ENCODE data around the gene ERFE. TPM values are rescaled to one million over a fixed set of nuclear protein-coding genes. Genes with fewer than 3 reads are reported as not detected.
A peak's percentile ranks its signal among the peaks of the same experiment; 100 is the strongest.

Gene ERFE
- total and polyA plus RNA-seq, 2 donors (not counting 3 experiments of a cell fraction or from before 2014, with no cell fraction given): 0.65 to 1.2 TPM

DNA sequence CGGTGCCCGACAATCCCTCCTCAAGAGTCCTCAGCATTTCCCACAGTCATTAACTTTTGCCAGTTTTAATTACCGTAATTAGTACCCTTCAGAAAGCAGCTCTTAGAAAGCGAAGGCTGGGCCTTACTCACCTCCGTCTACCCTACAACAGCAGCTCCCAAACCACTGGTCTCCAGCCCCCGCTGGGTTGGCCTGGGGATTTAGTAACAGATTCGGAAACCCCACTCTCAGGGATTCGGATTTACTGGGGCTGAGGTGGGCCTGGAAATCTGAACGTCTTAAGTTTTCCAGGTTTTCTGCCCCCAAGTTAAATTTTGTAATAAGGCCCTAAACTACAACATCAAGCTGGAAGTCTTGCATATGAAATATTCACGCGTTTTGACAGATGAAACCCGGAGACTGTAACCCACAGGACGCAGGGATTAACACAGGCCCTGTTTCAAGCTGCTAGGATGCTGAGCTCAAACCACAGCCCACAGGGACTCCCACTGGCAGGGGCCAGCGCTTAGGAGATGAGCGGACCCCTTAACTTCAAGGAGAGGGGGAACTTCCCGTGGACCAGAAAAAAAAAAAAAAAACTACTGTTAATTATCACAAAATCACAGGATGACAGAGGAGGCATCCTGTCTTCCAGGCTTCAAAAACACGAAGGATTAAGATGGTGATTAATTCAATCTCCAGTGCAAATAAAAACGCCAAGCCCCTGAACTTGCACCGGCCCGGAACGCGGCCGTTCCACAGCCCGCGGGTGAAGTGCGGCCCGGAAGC lies 43.7 kb downstream of the ERFE start:
- intact Hi-C loops (cut with micrococcal nuclease) (loop anchor here (1.0 to 2.0 kb wide), 3 partner anchors 33 to 60 kb away; partner anchors contain the start of gene ERFE), dilution Hi-C loops (cut with MboI; ENCODE audit: extremely low pct_ligation_motif_present, low sequenced_read_pairs) (no loop called here)
- H3K27ac ChIP-seq (ENCODE audit: insufficient read depth, low read depth, low read length): peak overlapping the region; percentile 79
- H3K4me2 ChIP-seq (ENCODE audit: insufficient read depth, low read length): peak overlapping the region; percentile 84
- H3K36me3 ChIP-seq (ENCODE audit: control insufficient read depth in 2 of 2, extremely low read depth in 1 of 2, insufficient read depth in 2 of 2, low read length in 2 of 2): no peaks in the 10 kb centered on the region
- FAIRE-seq (peak; percentile 65), DNase-seq (ENCODE audit: low read depth, low spot score) (peak; percentile 39)
- H2AFZ ChIP-seq (ENCODE audit: low read depth, low read length): peak overlapping the region; percentile 70
- peak overlapping the region; percentile 83 to 91 (median 87) for H3K4me3 ChIP-seq (replicated peaks in 1 of 3; ENCODE audit: insufficient read depth in 1 of 3, low read depth in 1 of 3, low read length in 3 of 3)
- H3K79me2 ChIP-seq (ENCODE audit: control insufficient read depth, insufficient read depth, low read length): peaks cover 59% of the 10 kb centered on the region
- ChIA-PET POLR2A (interaction anchor here (0.6 to 0.7 kb wide), 2 partner anchors 222 to 1621 kb away, joined by 3 to 4 read pairs; no protein-coding TSS in a partner anchor), CTCF (interaction anchor here (0.8 to 2.5 kb wide), 5 partner anchors 13 to 344 kb away, joined by 3 to 21 read pairs (median 3); no protein-coding TSS in a partner anchor)
- H3K9ac ChIP-seq (replicated peaks; ENCODE audit: extremely low read depth, insufficient read depth, low read length): peak overlapping the region; percentile 92
- TSS peak; percentile 29 for BruUV-seq (replicated peaks)
- no peak for TF ChIP-seq JUN (IDR thresholded peaks at IDR 0.05; ENCODE audit: borderline replicate concordance, insufficient read depth, insufficient read length, low read depth)
- TF ChIP-seq EZH2 (IDR thresholded peaks at IDR 0.05; ENCODE audit: borderline replicate concordance, low read depth, low read length, severe bottlenecking): no peak
- no peaks in the 10 kb centered on the region for H3K9me1 ChIP-seq (replicated peaks; ENCODE audit: control insufficient read depth, extremely low read depth, insufficient read depth, low read length)
- peaks cover 12% of the 10 kb centered on the region for H3K4me1 ChIP-seq (ENCODE audit: control insufficient read depth, extremely low read depth, insufficient read depth, low read length)
- no peaks in the 10 kb centered on the region for H3K9me3 ChIP-seq (replicated peaks; ENCODE audit: control insufficient read depth, insufficient read depth, low read length)
- peaks cover 3 to 5% of the 10 kb centered on the region in 2 experiments for H3K27me3 ChIP-seq (ENCODE audit: control insufficient read depth in 2 of 2, insufficient read depth in 2 of 2, low read length in 2 of 2)
- no peaks in the 10 kb centered on the region for H4K20me1 ChIP-seq (replicated peaks; ENCODE audit: control insufficient read depth, extremely low read depth, insufficient read depth, low read length)

DNA sequence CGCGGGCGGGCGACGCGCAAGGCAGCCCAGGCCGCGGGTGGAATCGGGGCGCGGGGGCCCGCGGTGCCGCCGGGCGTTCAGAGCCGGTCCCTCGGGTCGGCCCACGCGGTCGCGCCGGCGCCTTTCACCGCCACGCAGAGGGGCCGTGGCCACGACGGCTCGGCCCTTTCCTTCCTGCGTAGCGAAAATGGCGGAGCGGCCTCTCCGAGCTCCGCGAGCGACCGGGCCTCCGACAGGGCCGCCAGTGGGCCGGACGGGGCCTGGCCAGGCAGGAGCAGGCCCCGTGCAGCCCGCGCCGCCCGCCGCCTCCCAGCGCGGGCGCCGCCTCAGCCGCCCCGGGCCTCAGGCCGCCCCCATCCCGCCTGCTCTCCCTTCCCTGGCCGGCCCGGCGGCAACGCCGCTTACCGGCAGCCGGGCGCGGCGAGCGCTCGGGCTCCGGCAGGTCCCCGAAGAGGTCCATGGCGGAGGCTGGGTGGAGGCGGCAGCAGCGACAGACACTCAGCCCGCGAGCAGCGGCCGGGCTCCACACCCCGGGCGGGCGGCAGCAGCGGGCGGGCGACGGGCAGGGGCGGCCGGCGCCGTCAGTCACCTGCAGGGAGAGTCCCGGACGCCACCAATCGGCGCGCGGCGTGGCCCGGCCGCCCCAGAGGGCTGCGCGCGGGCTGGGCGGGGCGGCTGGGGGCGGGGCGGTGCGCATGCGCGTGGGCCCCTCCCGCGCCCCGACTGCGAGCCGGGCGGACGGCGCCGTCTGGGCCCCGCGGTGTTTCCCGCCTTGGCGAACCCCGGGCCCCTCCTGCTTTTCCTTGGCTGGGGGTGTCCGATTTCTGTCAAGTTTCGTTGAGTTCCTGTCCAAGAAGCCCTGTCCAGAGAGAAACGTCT lies 44.6 kb downstream of the ERFE start, which contains the start of gene ILKAP:
ILKAP (minus strand) TSS at position 602 of the 879 bp plus-strand sequence; CDS start at position 460, 142 bp downstream.
- H3K36me3 ChIP-seq (ENCODE audit: control insufficient read depth in 2 of 2, extremely low read depth in 1 of 2, insufficient read depth in 2 of 2, low read length in 2 of 2): no peaks in the 10 kb centered on the region
- peak; percentile 75 for FAIRE-seq
- BruUV-seq (replicated peaks): no TSS peak
- peak within 1 kb of the TSS; percentile 81 for H2AFZ ChIP-seq (ENCODE audit: low read depth, low read length)
- ChIA-PET POLR2A (no interaction called here), CTCF (interaction anchor here (0.8 to 2.5 kb wide), 5 partner anchors 12 to 345 kb away, joined by 3 to 21 read pairs (median 3); no protein-coding TSS in a partner anchor)
- peaks cover 51% of the 10 kb centered on the region for H3K79me2 ChIP-seq (ENCODE audit: control insufficient read depth, insufficient read depth, low read length)
- H3K4me3 ChIP-seq (replicated peaks in 1 of 3; ENCODE audit: insufficient read depth in 1 of 3, low read depth in 1 of 3, low read length in 3 of 3): peak within 1 kb of the TSS; percentile 83 to 91 (median 87)
- peak within 1 kb of the TSS; percentile 92 for H3K9ac ChIP-seq (replicated peaks; ENCODE audit: extremely low read depth, insufficient read depth, low read length)
- H3K4me1 ChIP-seq (ENCODE audit: control insufficient read depth, extremely low read depth, insufficient read depth, low read length): peaks cover 12% of the 10 kb centered on the region
- H3K9me1 ChIP-seq (replicated peaks; ENCODE audit: control insufficient read depth, extremely low read depth, insufficient read depth, low read length): no peaks in the 10 kb centered on the region
- peak within 1 kb of the TSS; percentile 84 for H3K4me2 ChIP-seq (ENCODE audit: insufficient read depth, low read length)
- intact Hi-C loops (cut with micrococcal nuclease) (loop anchor here (1.0 to 2.0 kb wide), 3 partner anchors 34 to 59 kb away; partner anchors contain the start of gene ERFE), dilution Hi-C loops (cut with MboI; ENCODE audit: extremely low pct_ligation_motif_present, low sequenced_read_pairs) (no loop called here)
- peak within 1 kb of the TSS; percentile 79 for H3K27ac ChIP-seq (ENCODE audit: insufficient read depth, low read depth, low read length)
- no peaks in the 10 kb centered on the region for H4K20me1 ChIP-seq (replicated peaks; ENCODE audit: control insufficient read depth, extremely low read depth, insufficient read depth, low read length)
- peak; percentile 74 for DNase-seq (ENCODE audit: low read depth, low spot score)
- TF ChIP-seq MYC (IDR thresholded peaks at IDR 0.05; ENCODE audit: low read depth, low read length) (no peak), FOS (IDR thresholded peaks at IDR 0.05; ENCODE audit: borderline replicate concordance, insufficient read depth, low read length) (no peak), EZH2 (IDR thresholded peaks at IDR 0.05; ENCODE audit: borderline replicate concordance, low read depth, low read length, severe bottlenecking) (no peak), POLR2AphosphoS5 (IDR thresholded peaks at IDR 0.05; ENCODE audit: insufficient read depth, low read depth, low read length) (peak; percentile 87), POLR2A (IDR thresholded peaks at IDR 0.05; ENCODE audit: low read depth, low read length) (peak; percentile 90)
- no peaks in the 10 kb centered on the region for H3K9me3 ChIP-seq (replicated peaks; ENCODE audit: control insufficient read depth, insufficient read depth, low read length)
- peaks cover 11 to 12% of the 10 kb centered on the region in 2 experiments for H3K27me3 ChIP-seq (ENCODE audit: control insufficient read depth in 2 of 2, insufficient read depth in 2 of 2, low read length in 2 of 2)

Measured in endothelial cell of umbilical vein (primary cell).